HG02588 (cell line): Measurements from ENCODE around the gene HOXA2.

Experiments used
- ATAC-seq: cut with Tn5 transposase; IDR thresholded peaks from one replicate; pipeline ENCODE4 v1.9.1; 2021; ENCODE audit warnings: mild to moderate bottlenecking, moderate library complexity; ENCODE audit not compliant: unreplicated experiment

The HOXA2 gene

DNA sequence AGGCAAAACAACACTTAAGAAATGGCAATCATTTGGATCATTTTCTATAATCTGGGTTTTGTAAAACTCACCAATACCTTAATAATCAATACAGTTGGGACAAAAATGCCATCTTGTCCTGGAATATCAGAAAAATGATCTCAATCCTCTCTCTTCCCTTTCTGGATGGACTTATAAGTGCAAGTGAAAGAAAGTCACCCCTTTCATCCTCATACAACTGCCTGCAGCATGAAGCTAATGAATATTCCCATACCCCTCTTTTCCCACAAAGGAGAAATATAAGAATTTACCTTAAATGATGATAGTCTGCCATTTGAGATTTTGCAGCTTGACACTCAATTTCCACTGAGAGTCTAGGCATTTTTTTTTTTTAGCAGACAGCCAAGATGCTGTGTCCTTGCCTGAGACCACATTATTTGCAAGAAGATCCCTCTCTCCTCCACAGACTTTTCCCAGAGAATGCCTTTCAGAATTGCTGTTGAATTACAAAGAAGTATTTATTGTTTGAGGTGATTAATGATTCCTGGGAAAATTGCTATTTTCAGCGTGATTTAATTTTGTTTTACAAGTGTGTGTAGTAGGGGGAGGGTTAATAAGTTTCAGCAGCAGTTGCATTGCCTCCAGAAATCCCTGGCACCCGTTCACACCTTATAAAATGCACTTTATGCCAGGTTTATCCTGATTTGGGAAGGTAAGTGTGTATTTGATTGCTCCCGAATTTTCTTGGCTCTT, 24.3 kb upstream of the HOXA2 start:
- ATAC-seq: no peak

GRCh38 chr7:27125986-27126394, 23.5 kb upstream of the HOXA2 start:
- ATAC-seq: no peak

- ATAC-seq: no peak
Measured at GRCh38 chr7:27124902-27125689, 22.6 kb upstream of the HOXA2 start.

DNA sequence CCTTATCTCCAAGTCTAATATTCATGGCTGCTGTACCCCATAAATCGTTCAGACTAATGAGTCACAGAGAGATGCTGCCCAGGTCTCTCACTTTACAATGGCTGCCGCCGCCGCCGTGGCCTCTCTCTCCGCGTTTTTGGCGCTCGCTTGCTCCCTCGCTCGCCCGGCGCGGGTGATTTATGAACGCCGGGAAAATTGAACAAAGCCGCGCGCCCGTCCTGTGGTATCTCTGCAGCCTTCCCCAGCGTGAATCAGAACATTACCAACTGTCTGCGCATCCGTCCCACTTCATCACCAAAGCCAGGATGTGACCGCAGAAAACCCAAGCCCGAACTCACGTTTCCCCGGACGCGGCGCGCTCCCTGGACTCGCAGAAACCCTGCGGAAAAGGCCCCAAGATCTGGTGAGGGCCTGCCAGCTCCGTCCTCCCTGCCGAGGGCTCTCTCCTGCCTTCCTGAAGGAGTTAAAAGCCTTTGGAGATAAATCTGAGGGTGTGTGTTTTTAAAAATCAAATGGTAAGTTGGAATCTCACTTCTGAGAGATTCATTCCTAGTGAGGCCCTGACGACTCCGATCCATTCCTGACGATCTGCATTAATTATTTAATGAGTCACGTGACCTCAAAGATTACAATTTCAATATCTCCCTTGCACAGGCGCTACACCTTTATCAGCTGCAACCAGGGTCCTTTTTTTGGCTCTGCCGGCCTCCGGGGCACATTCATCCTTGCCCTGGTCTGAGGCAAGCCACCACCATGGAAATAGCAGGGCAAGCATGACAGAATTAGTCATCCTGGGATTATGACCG, 21.8 kb upstream of the HOXA2 start:
- no peak for ATAC-seq

DNA sequence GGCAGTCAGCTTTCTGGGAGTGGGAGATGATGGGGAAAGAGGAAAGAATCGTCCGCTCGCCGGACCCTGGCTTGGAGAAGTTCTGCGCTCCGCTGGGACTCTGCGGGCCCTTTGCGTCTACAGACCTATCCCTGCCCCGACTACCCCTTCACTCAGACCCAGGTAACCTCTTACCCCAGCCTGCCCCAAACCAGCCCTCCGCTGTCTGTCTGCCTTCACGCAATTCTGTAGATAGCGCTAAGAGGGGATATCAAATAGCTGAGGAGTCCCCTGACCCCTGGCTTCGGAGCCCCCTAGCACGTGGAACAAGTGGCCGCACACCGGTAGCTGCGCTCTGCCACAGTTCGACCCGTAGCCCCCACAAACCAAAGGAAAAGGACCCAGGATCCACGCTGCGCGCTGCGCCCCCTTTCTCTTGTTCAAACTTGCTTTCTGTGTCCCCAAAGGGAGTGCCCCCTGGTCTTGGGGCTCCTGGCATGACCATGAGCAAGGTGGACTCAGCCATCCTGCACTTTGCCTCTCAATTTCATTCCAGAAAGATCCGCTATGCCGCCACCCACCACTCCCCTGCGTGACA, 21.1 kb upstream of the HOXA2 start:
- ATAC-seq: no peak

DNA sequence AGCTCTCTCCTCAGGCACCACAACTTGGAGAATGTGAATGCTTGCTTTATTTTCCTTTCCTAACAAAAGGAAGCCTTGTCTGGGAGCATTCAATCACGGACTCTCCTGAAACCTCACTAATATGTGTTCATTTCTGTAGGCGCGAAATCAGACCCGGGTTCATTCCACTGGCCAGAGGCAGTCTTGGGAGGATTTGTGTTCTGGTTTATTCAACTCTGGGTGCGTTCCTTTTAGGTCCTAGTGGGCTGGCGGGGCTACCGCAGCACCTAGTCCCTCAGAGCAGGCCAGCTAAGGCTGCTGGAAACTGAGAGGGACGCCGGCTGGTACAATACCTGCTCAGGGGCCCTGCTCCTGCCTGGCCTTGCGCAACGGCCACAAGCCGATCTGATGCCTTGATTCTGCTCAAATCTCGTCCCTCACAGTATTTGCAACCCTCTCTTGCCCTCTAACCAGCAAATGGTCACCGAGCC, 20.6 kb upstream of the HOXA2 start:
- no peak for ATAC-seq

DNA sequence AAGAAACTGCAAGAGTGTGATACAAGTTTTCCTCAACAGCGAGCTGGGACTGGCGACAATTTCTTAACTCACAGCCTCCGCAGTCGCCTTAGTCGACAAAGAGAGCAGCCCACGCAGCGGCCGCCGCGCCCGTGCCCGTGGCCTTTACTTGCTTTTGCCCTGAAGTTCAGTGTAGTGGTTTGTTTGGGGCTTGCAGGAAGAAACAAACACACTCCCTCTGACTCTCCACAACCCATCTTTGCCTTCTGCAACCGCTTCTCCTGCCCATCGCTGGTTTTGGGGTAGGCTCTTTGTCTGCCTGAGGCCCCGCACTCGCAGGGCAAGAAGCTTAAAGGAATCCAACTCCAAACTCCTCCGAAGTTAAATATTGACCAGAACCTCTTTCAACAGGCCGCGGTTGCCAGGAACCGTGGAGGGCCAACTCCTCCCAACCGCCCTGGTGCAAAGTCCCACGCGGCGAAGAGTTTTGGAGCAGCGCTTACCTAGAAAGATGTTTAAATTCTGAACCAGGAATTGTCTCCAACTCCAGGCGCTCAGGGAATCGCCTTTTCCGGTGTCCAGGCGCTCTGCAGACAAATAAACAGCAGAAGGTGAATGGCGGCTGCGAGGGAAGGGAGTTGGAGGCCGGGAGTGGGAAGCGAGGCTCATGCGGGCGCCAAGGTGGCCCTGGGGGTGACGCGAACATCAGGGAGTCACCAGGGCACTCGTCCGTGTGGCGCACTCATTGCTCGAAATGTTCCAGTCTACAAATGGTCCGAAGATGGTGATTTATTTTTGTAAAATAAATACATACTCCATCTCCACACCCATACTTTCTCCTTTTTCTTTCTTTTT, 19.8 kb upstream of the HOXA2 start:
- ATAC-seq: no peak

GRCh38 chr7:27121684-27122076, 19.2 kb upstream of the HOXA2 start:
- no peak for ATAC-seq

DNA sequence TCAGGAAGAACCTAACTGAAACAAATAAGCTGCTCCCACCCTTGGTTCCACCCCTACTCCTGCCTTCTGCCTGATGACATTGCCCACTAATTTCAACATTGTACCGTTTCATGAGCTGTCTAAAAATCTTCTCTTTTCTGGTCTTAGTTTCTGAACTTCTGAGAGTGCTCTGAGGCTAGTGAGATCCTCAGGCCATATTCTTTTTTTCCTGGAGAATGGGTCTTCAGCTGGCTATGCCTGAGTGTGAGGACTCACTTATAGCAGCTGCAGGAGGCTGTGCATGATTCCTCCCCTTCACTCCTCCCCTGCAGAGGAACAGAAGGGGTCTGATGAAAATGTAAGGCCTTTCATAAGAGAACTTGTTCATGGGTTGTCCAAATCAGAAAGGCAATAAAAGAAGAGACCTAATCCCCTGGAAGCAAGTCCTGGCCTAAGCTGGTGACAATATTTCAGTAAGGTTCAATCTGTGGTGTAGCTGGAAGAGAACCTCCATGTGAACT, 17.0 kb upstream of the HOXA2 start:
- ATAC-seq: no peak

- ATAC-seq: no peak
Measured at GRCh38 chr7:27118580-27118979, 16.1 kb upstream of the HOXA2 start.

DNA sequence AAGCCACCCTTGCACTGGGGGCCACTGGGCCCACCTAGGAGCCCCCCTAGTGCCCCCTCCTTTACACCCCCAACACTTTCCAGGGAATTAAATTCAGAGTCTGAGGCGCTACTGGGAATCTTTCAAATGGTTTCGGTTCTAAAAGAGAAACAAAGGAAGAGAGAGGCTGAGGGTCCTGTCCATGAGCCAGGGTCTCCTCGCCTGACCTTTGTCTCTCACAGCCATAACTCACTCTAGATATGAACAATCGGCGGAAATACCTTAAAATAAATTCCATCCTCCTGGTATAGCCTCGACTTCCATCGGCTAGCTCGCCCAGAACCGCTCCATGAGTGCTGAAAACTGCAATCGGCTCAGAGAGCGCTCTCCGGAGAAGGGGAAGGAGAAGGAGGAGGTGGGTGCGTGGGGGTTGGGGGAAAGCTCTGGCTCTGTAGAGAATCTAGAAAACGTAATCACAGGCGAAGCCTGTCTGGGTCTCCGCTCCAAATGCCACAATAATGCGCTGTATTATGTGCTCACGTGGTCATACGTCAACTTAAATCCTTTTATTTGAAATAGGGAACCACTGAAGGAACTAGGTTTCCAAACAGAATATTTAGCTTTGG, 15.5 kb upstream of the HOXA2 start:
- ATAC-seq: no peak

DNA sequence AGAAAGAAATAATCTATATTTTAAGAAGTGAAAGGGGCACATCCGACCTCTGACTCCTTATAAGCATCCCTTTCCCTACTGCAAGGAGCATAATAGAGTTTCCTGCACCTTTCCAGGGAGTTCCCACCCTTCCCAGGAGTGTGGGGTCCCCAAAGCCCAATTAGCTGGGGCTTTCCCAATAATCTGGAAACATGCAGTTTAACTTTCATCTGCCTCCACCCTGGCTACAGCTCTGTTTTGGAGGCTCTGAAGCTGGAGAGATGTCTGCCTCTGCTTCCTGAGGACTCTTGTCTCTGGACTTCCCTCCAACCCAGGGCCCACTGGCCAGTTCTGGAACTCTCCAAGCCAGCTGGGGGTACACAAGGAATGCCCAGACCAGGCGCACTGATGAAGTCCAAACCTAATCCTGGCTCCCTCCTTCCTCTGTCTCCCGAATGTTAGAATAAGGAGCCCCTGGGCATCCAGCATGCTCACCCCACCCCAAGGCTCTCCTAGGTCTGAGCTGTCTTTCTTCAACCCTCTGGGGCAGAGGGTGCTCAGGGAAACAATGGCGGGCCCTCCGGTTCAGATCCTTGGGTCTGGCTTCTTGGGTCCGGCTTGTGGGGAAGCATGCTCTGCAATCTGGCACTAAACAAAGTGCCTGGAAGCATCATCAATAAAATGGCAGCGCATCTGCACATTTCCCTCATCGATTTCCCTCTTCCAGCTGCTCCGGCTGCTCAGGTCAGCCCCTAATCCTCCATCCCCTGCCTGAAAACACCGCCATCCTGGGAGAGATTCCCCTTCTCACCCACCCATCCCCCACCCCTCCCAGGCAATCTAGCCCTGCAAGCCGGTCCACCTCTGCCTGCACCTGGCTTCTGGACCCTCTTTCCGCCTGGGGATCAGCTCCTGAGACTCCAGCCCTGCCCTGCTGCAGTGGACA, 14.7 kb upstream of the HOXA2 start:
- no peak for ATAC-seq

GRCh38 chr7:27116031-27116961, 13.8 kb upstream of the HOXA2 start:
- ATAC-seq: no peak

- no peak for ATAC-seq
Measured at GRCh38 chr7:27115221-27116026, 12.9 kb upstream of the HOXA2 start.

- ATAC-seq: no peak
Measured at GRCh38 chr7:27114881-27115220, 12.4 kb upstream of the HOXA2 start.

- ATAC-seq: no peak
Measured at GRCh38 chr7:27113991-27114769, 11.7 kb upstream of the HOXA2 start.
